Keratinocyte (primary cell): ENCODE measurements around the gene GSTA5. TPM values are rescaled to one million over a fixed set of nuclear protein-coding genes. Genes with fewer than 3 reads are reported as not detected.
"Not testable (repeated sequence)": the region's sequence is repeated elsewhere in the genome, so short reads cannot be mapped to it uniquely, and the experiment has no call there.

Source experiments
- DNase-seq: peaks from one replicate; pipeline ENCODE4 v3.0.0-alpha.2; 2011; ENCODE audit warnings: low read depth, missing footprints, low spot score
- FAIRE-seq: peaks from 2 replicates; lab custom pipeline; 2011; peaks lifted over from hg19 to GRCh38; lab: Jason Lieb, UNC
- H2AFZ ChIP-seq: 2 replicates; pipeline ENCODE4 v1.6.0; 2012; ENCODE audit warnings: low read length, control low read depth, inconsistent platforms; ENCODE audit not compliant: control insufficient read depth
- H3K27ac ChIP-seq: 2 replicates; pipeline ENCODE4 v1.5.1; 2011; ENCODE audit warnings: low read length; ENCODE audit not compliant: control insufficient read depth, insufficient read depth
- H3K27me3 ChIP-seq: 3 replicates; pipeline ENCODE4 v1.6.0; 2011; ENCODE audit warnings: low read length; ENCODE audit not compliant: control insufficient read depth, insufficient read depth; ENCODE audit errors: extremely low read depth
- H3K36me3 ChIP-seq, 2 experiments: 2 replicates in 1 of 2; 3 replicates in 1 of 2; pipeline ENCODE4 v1.5.1; 2011; ENCODE audit warnings: low read length in 2 of 2, mild to moderate bottlenecking in 1 of 2; ENCODE audit not compliant: control insufficient read depth in 2 of 2, insufficient read depth in 2 of 2; ENCODE audit errors: extremely low read depth in 1 of 2
- H3K4me1 ChIP-seq: 3 replicates; pipeline ENCODE4 v1.5.1; 2011; ENCODE audit warnings: low read length; ENCODE audit not compliant: control insufficient read depth, insufficient read depth; ENCODE audit errors: extremely low read depth
- H3K4me2 ChIP-seq: 3 replicates; pipeline ENCODE4 v1.6.0; 2011; ENCODE audit warnings: low read depth, low read length; ENCODE audit not compliant: control insufficient read depth, insufficient read depth; ENCODE audit errors: extremely low read depth
- H3K4me3 ChIP-seq, 3 experiments: fragments of 200-600 bp in 1 of 3; sonication (generic) in 1 of 3; 2 replicates in 2 of 3; 3 replicates in 1 of 3; pipeline ENCODE4 v1.5.1; 2011 to 2016; ENCODE audit warnings: low read length in 3 of 3, mild to moderate bottlenecking in 3 of 3, control low read depth in 2 of 3, inconsistent platforms in 1 of 3, low read depth in 1 of 3, mixed read lengths in 1 of 3, mixed run types in 1 of 3, moderate library complexity in 1 of 3; ENCODE audit not compliant: control insufficient read depth in 2 of 3, insufficient read depth in 2 of 3; ENCODE audit errors: extremely low read depth in 1 of 3
- H3K79me2 ChIP-seq: 2 replicates; pipeline ENCODE4 v1.6.0; 2012; ENCODE audit warnings: low read length; ENCODE audit not compliant: control insufficient read depth, insufficient read depth
- H3K9ac ChIP-seq: 3 replicates; pipeline ENCODE4 v1.6.0; 2011; ENCODE audit warnings: low read length; ENCODE audit not compliant: control insufficient read depth, insufficient read depth; ENCODE audit errors: extremely low read depth
- H3K9me1 ChIP-seq: 3 replicates; pipeline ENCODE4 v1.6.0; 2011; ENCODE audit warnings: low read length; ENCODE audit not compliant: control insufficient read depth, insufficient read depth; ENCODE audit errors: extremely low read depth
- H3K9me3 ChIP-seq: 2 replicates; pipeline ENCODE4 v1.5.1; 2012; ENCODE audit warnings: low read depth, low read length; ENCODE audit not compliant: control insufficient read depth
- H4K20me1 ChIP-seq: 3 replicates; pipeline ENCODE4 v1.6.0; 2011; ENCODE audit warnings: low read length; ENCODE audit not compliant: control insufficient read depth, insufficient read depth; ENCODE audit errors: extremely low read depth
- EZH2 ChIP-seq: IDR thresholded peaks from one replicate; pipeline ENCODE4 v1.6.1; 2012; ENCODE audit warnings: inconsistent platforms, mild to moderate bottlenecking, low read length, moderate library complexity
- dilution Hi-C: fragments of 300-500 bp; cut with MboI; formaldehyde crosslinking; loops from one replicate; pipeline ENCODE4 v1.7.0; 2020; ENCODE audit warnings: low sequenced_read_pairs; ENCODE audit not compliant: extremely low pct_ligation_motif_present
- polyA plus RNA-seq, 5 experiments: library from polyadenylated mRNA; depleted of rRNA in 3 of 5; stranded (reverse) in 3 of 5; stranded (forward) in 1 of 5; unstranded in 1 of 5; fragments of >200 nt; gene quantifications; 1 replicate in 1 of 5; 2 replicates in 3 of 5; 3 replicates in 1 of 5; pipeline versions ENCODE4 v1.2.1 to v1.2.3, GENCODE V29; 2011 to 2012; ENCODE audit warnings: missing spikeins in 2 of 5, low read depth in 1 of 5, low replicate concordance in 1 of 5
- TF ChIP-seq, protein P1 (sequence below), 3 experiments: IDR thresholded peaks in 1 of 3; conservative IDR thresholded peaks in 1 of 3; optimal IDR thresholded peaks in 1 of 3; 2 replicates in 2 of 3; 3 replicates in 1 of 3; pipeline versions ENCODE3 to v1.5.1; 2011; ENCODE audit warnings: low read length in 3 of 3, mild to moderate bottlenecking in 3 of 3, moderate library complexity in 2 of 3, control low read depth in 1 of 3, inconsistent platforms in 1 of 3; ENCODE audit not compliant: insufficient read depth in 2 of 3; ENCODE audit errors: extremely low read depth in 1 of 3

Gene GSTA5
- polyA plus RNA-seq, 1 donor (not counting 4 experiments of a cell fraction or from before 2014, with no cell fraction given) = not detected

DNA sequence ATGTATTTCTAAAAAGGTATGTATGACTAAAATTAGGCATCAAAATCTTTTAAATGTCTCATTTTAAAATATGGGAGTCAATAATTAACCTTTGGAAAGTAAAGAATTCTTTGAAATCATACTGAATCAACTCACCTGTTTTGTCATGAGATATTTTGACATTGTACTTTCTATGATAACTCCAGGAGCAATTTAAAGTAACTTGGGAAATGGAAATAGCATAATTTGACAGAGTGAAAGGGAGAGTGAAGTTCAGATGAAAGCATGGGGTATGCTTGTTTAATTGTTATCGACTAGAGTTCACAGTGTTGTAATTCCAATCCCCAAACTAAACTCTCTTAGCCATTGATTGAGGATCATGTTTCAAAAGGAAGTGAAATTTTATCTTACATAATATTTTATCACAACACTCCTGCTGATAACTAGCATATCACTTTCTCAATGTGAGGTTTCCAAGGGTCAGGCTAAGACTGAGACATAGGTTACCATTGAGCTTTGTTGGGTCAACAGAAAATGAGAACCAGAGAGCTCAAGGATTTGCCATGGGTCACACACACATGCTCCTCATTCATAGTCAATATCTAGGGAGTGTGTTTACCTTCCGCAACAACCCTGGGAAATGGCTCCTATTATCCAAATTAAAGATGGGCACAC lies 39.3 kb downstream of the GSTA5 start:
- Histone ChIP-seq H3K9me3 (no peaks in the 10 kb centered on the region), H3K9ac (no peak overlapping the region), H3K27me3 (peaks cover 4% of the 10 kb centered on the region), H2AFZ (no peak overlapping the region), H3K27ac (no peak overlapping the region), H3K9me1 (no peaks in the 10 kb centered on the region), H3K4me2 (no peak overlapping the region), H3K4me1 (no peaks in the 10 kb centered on the region), H3K79me2 (no peaks in the 10 kb centered on the region), H4K20me1 (no peaks in the 10 kb centered on the region), H3K36me3 (no peaks in the 10 kb centered on the region), H3K4me3 (no peak overlapping the region)
- no peak for FAIRE-seq
- DNase-seq = no peak
- TF ChIP-seq EZH2 = no peak
- TF ChIP-seq, protein P1, sequence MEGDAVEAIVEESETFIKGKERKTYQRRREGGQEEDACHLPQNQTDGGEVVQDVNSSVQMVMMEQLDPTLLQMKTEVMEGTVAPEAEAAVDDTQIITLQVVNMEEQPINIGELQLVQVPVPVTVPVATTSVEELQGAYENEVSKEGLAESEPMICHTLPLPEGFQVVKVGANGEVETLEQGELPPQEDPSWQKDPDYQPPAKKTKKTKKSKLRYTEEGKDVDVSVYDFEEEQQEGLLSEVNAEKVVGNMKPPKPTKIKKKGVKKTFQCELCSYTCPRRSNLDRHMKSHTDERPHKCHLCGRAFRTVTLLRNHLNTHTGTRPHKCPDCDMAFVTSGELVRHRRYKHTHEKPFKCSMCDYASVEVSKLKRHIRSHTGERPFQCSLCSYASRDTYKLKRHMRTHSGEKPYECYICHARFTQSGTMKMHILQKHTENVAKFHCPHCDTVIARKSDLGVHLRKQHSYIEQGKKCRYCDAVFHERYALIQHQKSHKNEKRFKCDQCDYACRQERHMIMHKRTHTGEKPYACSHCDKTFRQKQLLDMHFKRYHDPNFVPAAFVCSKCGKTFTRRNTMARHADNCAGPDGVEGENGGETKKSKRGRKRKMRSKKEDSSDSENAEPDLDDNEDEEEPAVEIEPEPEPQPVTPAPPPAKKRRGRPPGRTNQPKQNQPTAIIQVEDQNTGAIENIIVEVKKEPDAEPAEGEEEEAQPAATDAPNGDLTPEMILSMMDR (optimal IDR thresholded peaks at IDR 0.05 in 1 of 3, IDR thresholded peaks at IDR 0.05 in 1 of 3, conservative IDR thresholded peaks at IDR 0.05 in 1 of 3; ENCODE audit: extremely low read depth in 1 of 3, insufficient read depth in 2 of 3, low read length in 3 of 3) = no peak
- dilution Hi-C loops = no loop called here

DNA sequence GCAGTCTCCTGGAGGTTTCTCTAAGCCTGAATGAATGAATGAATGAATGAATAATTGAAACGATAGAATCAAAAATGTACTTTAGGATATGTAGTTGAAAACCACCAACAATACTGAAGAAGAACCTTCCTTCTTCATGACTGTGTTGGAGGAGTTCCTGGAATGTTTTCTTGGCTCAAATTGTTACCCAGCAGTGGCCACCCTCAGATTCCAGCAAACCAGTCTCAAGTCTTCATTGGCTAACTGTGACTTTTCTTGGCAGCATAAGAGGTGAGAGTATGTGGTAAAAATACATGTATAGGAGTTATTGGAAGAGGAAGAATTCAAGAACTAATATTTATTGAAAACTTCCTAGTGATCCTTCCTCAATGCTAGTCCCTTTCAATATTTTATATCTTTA lies 41.3 kb downstream of the GSTA5 start:
- H3K9me1 ChIP-seq, H3K9me3 ChIP-seq, H3K27ac ChIP-seq, H3K4me3 ChIP-seq, H2AFZ ChIP-seq, H3K9ac ChIP-seq, H3K36me3 ChIP-seq, H3K4me2 ChIP-seq, dilution Hi-C loops, DNase-seq, H3K27me3 ChIP-seq, H3K79me2 ChIP-seq, H3K4me1 ChIP-seq, FAIRE-seq, H4K20me1 ChIP-seq: not testable (repeated sequence)

DNA sequence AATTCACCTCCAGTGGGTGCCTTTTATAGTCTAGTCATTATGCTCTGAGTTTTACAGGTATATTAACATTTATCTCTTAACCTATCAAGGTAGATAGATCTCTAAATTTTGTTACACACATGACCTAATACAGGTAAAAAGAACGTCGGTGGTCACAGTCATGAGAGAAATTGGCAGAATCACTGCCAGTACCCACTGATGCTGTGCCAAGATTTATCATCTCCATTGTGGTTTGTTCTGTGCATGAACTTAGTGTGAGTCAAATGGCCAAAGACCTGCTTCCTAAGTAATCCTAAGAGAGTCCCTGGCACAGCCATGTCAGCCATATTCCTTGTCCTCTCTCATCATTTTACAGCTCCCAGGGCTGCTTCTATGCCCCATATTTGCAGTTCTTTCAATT lies 46.2 kb downstream of the GSTA5 start:
- H3K79me2 ChIP-seq, FAIRE-seq, H3K36me3 ChIP-seq, H3K9me3 ChIP-seq, dilution Hi-C loops, H2AFZ ChIP-seq, H3K27me3 ChIP-seq, H4K20me1 ChIP-seq, H3K4me2 ChIP-seq, DNase-seq, H3K9ac ChIP-seq, H3K4me3 ChIP-seq, H3K27ac ChIP-seq, H3K4me1 ChIP-seq, H3K9me1 ChIP-seq: not testable (repeated sequence)
